ENCODE data around the gene PADI2. TPM values are rescaled to one million over a fixed set of nuclear protein-coding genes. Genes with fewer than 3 reads are reported as not detected.
A peak's percentile ranks its signal among the peaks of the same experiment; 100 is the strongest.
"Not testable (repeated sequence)": the region's sequence is repeated elsewhere in the genome, so short reads cannot be mapped to it uniquely, and the experiment has no call there.

PADI2 gene
- total RNA-seq, 4 donors from 2014 or later: 2.4 to 12.2 (median 6.3) TPM

DNA sequence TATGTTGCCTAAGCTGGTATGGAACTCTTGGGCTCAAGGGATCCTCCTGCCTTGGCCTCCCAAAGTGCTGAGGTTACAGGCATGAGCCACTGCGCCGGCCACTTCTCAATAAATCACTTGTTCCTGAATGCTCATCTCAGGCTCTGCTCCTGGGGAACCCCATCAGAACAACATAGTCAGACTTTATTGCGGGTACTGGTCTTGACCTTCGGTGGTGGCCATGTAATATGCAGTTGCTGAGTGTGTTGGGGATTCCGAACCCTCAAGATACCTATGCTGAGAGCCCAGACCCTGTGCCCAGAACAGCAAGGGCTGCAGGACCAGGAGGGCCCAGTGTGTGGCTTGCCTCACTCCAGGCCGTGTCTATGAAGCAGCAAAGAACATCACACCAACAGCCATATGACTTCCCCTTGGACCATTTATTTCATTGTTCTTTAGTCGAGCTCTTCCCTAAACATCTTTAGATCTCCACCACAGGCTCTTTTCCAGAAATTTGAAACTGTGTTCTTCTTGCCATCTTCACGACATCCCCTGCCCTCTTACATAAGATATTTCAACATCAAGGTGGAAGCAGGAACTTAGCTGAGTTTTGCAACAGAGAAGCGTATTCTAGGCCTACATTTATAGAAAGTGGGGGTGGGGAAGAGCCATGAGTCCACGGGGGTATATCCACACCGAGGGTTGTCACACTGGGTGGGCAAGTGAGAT, 52.7 kb downstream of the PADI2 start:
- peaks cover 0 to 9% (median 0%) of the 10 kb centered on the region in 4 donors for H3K9me3 ChIP-seq
- H3K36me3 ChIP-seq: no peaks in the 10 kb centered on the region
- TF ChIP-seq CTCF (IDR thresholded peaks at IDR 0.05) (no peak), POLR2A (IDR thresholded peaks at IDR 0.05) (no peak), EP300 (IDR thresholded peaks at IDR 0.05) (peak in 1 of 2 donors; percentile 47)
- H3K4me1 ChIP-seq: no peaks in the 10 kb centered on the region
- DNase-seq (ENCODE audit: low spot score in 2 of 2): no peak
- 82% methylated on average over 11 of the region's 11 CpGs for WGBS, 2 donors
- no peak overlapping the region for H3K4me3 ChIP-seq
- H3K27ac ChIP-seq: peak overlapping the region in 1 of 4 donors; percentile 4
- peaks cover 0 to under 1% of the 10 kb centered on the region in 2 donors for H3K27me3 ChIP-seq

GRCh38 chr1:17065666-17066065, 53.6 kb downstream of the PADI2 start:
- Histone ChIP-seq H3K27ac (no peak overlapping the region), H3K4me3 (no peak overlapping the region), H3K9me3 (peaks cover 0 to 9% (median 0%) of the 10 kb centered on the region in 4 donors), H3K27me3 (no peaks in the 10 kb centered on the region), H3K4me1 (peaks cover 0 to 4% (median 0%) of the 10 kb centered on the region in 4 donors), H3K36me3 (no peaks in the 10 kb centered on the region)
- DNase-seq (ENCODE audit: low spot score in 2 of 2): no peak
- 75 to 84% methylated on average over 7 of the region's 7 CpGs for WGBS, 2 donors
- TF ChIP-seq POLR2A (IDR thresholded peaks at IDR 0.05) (no peak), EP300 (IDR thresholded peaks at IDR 0.05) (no peak), CTCF (IDR thresholded peaks at IDR 0.05) (no peak)

DNA sequence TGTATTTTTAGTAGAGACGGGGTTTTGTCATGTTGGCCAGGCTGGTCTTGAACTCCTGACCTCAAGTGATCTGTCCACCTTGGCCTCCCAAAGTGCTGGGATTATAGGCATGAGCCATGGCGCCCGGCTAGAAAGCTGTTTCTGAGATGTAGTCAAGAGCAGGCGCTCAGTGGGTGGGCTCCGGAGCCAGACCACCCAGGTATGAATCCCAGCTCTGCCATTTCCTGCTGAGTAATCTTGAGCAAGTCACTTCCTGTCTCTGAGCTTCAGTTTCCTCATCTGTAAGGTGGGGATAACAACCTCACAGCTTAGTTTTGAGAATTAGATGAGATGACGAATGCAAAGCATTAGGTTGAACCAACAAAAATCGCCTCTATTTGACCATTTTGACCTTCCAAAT, 56.5 kb downstream of the PADI2 start:
- H3K4me3 ChIP-seq; H3K9me3 ChIP-seq; H3K4me1 ChIP-seq; H3K36me3 ChIP-seq; H3K27me3 ChIP-seq; DNase-seq (ENCODE audit: low spot score in 2 of 2); H3K27ac ChIP-seq: not testable (repeated sequence)
- 69 to 77% methylated on average over 7 of the region's 7 CpGs for WGBS, 2 donors

GRCh38 chr1:17061892-17062291, 57.4 kb downstream of the PADI2 start:
- Histone ChIP-seq H3K4me1 (peaks cover 0 to 9% (median 4%) of the 10 kb centered on the region in 4 donors), H3K9me3 (peaks cover 0 to 9% (median 0%) of the 10 kb centered on the region in 4 donors), H3K36me3 (no peaks in the 10 kb centered on the region), H3K4me3 (no peak overlapping the region), H3K27me3 (no peaks in the 10 kb centered on the region), H3K27ac (no peak overlapping the region)
- no peak for DNase-seq (ENCODE audit: low spot score in 2 of 2)
- TF ChIP-seq POLR2A (IDR thresholded peaks at IDR 0.05): no peak
- no peak for TF ChIP-seq CTCF (IDR thresholded peaks at IDR 0.05)
- no peak for TF ChIP-seq EP300 (IDR thresholded peaks at IDR 0.05)
- 79 to 93% methylated on average over 2 of the region's 2 CpGs for WGBS, 2 donors

GRCh38 chr1:17061486-17061885, 57.8 kb downstream of the PADI2 start:
- peaks cover 0 to 9% (median 0%) of the 10 kb centered on the region in 4 donors for H3K9me3 ChIP-seq
- no peak for TF ChIP-seq POLR2A (IDR thresholded peaks at IDR 0.05)
- TF ChIP-seq EP300 (IDR thresholded peaks at IDR 0.05): no peak
- no peak for TF ChIP-seq CTCF (IDR thresholded peaks at IDR 0.05)
- DNase-seq (ENCODE audit: low spot score in 2 of 2): no peak
- peaks cover 0 to 9% (median 4%) of the 10 kb centered on the region in 4 donors for H3K4me1 ChIP-seq
- 78 to 82% methylated on average over 3 of the region's 3 CpGs for WGBS, 2 donors
- H3K36me3 ChIP-seq: no peaks in the 10 kb centered on the region
- no peak overlapping the region for H3K4me3 ChIP-seq
- no peaks in the 10 kb centered on the region for H3K27me3 ChIP-seq
- no peak overlapping the region for H3K27ac ChIP-seq

Data from tibial nerve (tissue), 4 donors.